Ascending aorta (tissue), 2 donors: ENCODE measurements around the gene RTN3. TPM values are rescaled to one million over a fixed set of nuclear protein-coding genes. Genes with fewer than 3 reads are reported as not detected.
"Not testable (repeated sequence)": the region's sequence is repeated elsewhere in the genome, so short reads cannot be mapped to it uniquely, and the experiment has no call there.

Source experiments
- DNase-seq, 2 donors: peaks; one replicate each; pipeline ENCODE4 v3.0.0-alpha.2; 2019; ENCODE audit warnings: low spot score in 2 of 2
- H3K27ac ChIP-seq, 2 donors: fragments of 200-600 bp; sonication (generic); one replicate each; pipeline ENCODE4 v1.5.1; 2016 to 2017; ENCODE audit warnings: mild to moderate bottlenecking in 1 of 2
- H3K27me3 ChIP-seq: fragments of 200-600 bp; sonication (generic); one replicate; pipeline ENCODE4 v1.5.1; 2017
- H3K36me3 ChIP-seq, 2 donors: fragments of 200-600 bp; sonication (generic); one replicate each; pipeline ENCODE4 v1.5.1; 2016
- H3K4me1 ChIP-seq, 2 donors: fragments of 200-600 bp; sonication (generic); one replicate each; pipeline ENCODE4 v1.5.1; 2016 to 2017; ENCODE audit warnings: mild to moderate bottlenecking in 1 of 2
- H3K4me3 ChIP-seq, 2 donors: fragments of 200-600 bp; sonication (generic); one replicate each; pipeline ENCODE4 v1.5.1; 2016 to 2017; ENCODE audit warnings: mild to moderate bottlenecking in 1 of 2
- H3K9me3 ChIP-seq, 2 donors: fragments of 200-600 bp; sonication (generic); one replicate each; pipeline ENCODE4 v1.5.1; 2016
- CTCF ChIP-seq, 3 experiments: fragments of 200-600 bp in 2 of 3; fragments of 450-650 bp in 1 of 3; sonication (generic) in 2 of 3; IDR thresholded peaks; one replicate each; pipeline ENCODE4 v1.5.1; 2016 to 2019; ENCODE audit warnings: antibody characterized with exemption in 3 of 3, mild to moderate bottlenecking in 1 of 3, moderate library complexity in 1 of 3
- intact Hi-C: fragments of 100-400 bp; cut with DNase I; formaldehyde crosslinking; loops from one replicate; pipeline ENCODE4 v1.15.1; 2023
- total RNA-seq: library from RNA; depleted of rRNA; stranded (reverse); fragments of >200 nt; gene quantifications from one replicate; pipeline ENCODE4 v1.1.0, GENCODE V29; 2016

RTN3 gene
- total RNA-seq, 1 donor from 2014 or later = 49.5 TPM

GRCh38 chr11:63770763-63771162 lies 89.5 kb downstream of the RTN3 start:
- H3K36me3 ChIP-seq = no peaks in the 10 kb centered on the region
- no peaks in the 10 kb centered on the region for H3K27me3 ChIP-seq
- no peaks in the 10 kb centered on the region for H3K9me3 ChIP-seq
- no peak for DNase-seq
- H3K4me1 ChIP-seq = peaks cover 6 to 7% of the 10 kb centered on the region in 2 donors
- no peak overlapping the region for H3K4me3 ChIP-seq
- intact Hi-C loops = no loop called here
- H3K27ac ChIP-seq = no peak overlapping the region
- TF ChIP-seq CTCF (IDR thresholded peaks at IDR 0.05) = no peak

- H3K4me3 ChIP-seq, H3K27ac ChIP-seq, intact Hi-C loops, H3K4me1 ChIP-seq, H3K27me3 ChIP-seq, H3K36me3 ChIP-seq, H3K9me3 ChIP-seq, DNase-seq: not testable (repeated sequence)
These were observed 90.5 kb downstream of the RTN3 start for GRCh38 chr11:63771741-63772318.

- TF ChIP-seq CTCF (IDR thresholded peaks at IDR 0.05) = no peak
- H3K9me3 ChIP-seq = no peaks in the 10 kb centered on the region
These were observed 93.9 kb downstream of the RTN3 start for GRCh38 chr11:63775191-63775590.

GRCh38 chr11:63779039-63779438 lies 97.7 kb downstream of the RTN3 start:
- intact Hi-C loops = no loop called here
- Histone ChIP-seq H3K36me3 (no peaks in the 10 kb centered on the region), H3K9me3 (no peaks in the 10 kb centered on the region), H3K4me3 (no peak overlapping the region), H3K27ac (no peak overlapping the region), H3K27me3 (no peaks in the 10 kb centered on the region), H3K4me1 (no peaks in the 10 kb centered on the region)
- no peak for TF ChIP-seq CTCF (IDR thresholded peaks at IDR 0.05)
- no peak for DNase-seq

More at GRCh38 chr11:63775191-63775590, 93.9 kb downstream of the RTN3 start:
- Histone ChIP-seq H3K4me3 (no peak overlapping the region), H3K27me3 (no peaks in the 10 kb centered on the region), H3K27ac (no peak overlapping the region), H3K4me1 (no peaks in the 10 kb centered on the region), H3K36me3 (no peaks in the 10 kb centered on the region)
- no peak for DNase-seq
- intact Hi-C loops = no loop called here

GRCh38 chr11:63782749-63783148 lies 101.4 kb downstream of the RTN3 start:
- Histone ChIP-seq H3K9me3 (no peaks in the 10 kb centered on the region), H3K27me3 (no peaks in the 10 kb centered on the region), H3K36me3 (no peaks in the 10 kb centered on the region), H3K27ac (no peak overlapping the region), H3K4me3 (no peak overlapping the region), H3K4me1 (no peaks in the 10 kb centered on the region)
- intact Hi-C loops = no loop called here
- TF ChIP-seq CTCF (IDR thresholded peaks at IDR 0.05) = no peak
- no peak for DNase-seq

GRCh38 chr11:63783925-63784592 lies 102.8 kb downstream of the RTN3 start:
- Histone ChIP-seq H3K36me3 (no peaks in the 10 kb centered on the region), H3K9me3 (no peaks in the 10 kb centered on the region), H3K27ac (no peak overlapping the region), H3K4me1 (no peaks in the 10 kb centered on the region), H3K27me3 (no peaks in the 10 kb centered on the region), H3K4me3 (no peak overlapping the region)
- TF ChIP-seq CTCF (IDR thresholded peaks at IDR 0.05) = no peak
- intact Hi-C loops = no loop called here
- no peak for DNase-seq
